Stimulated activated CD8-positive, alpha-beta memory T cell treated with anti-CD3 and anti-CD28 coated beads, Interleukin-12 subunit alpha, Interleukin-12 subunit beta, amount 100 ng/mL, for 4 hours (primary cell): ENCODE data around the gene TSPAN9.

Experiments used
- DNase-seq: peaks from one replicate; pipeline ENCODE4 v3.0.0-alpha.2; 2020; ENCODE audit warnings: low read depth

Gene TSPAN9

GRCh38 chr12:3316776-3317480 is 239.7 kb downstream of the TSPAN9 start:
- no peak for DNase-seq

GRCh38 chr12:3317481-3317815 is 240.3 kb downstream of the TSPAN9 start:
- DNase-seq, result no peak

- DNase-seq, result no peak
Measured at GRCh38 chr12:3317841-3318501, 240.8 kb downstream of the TSPAN9 start.

GRCh38 chr12:3319723-3320492 is 242.7 kb downstream of the TSPAN9 start:
- DNase-seq, result no peak

GRCh38 chr12:3320881-3321509 is 243.8 kb downstream of the TSPAN9 start:
- no peak for DNase-seq

- no peak for DNase-seq
Measured at GRCh38 chr12:3321881-3322280, 244.7 kb downstream of the TSPAN9 start.

- DNase-seq, result no peak
Measured at GRCh38 chr12:3323002-3323685, 246.0 kb downstream of the TSPAN9 start.

- no peak for DNase-seq
Measured at GRCh38 chr12:3325736-3326135, 248.6 kb downstream of the TSPAN9 start.

GRCh38 chr12:3326156-3326849 is 249.1 kb downstream of the TSPAN9 start:
- no peak for DNase-seq

GRCh38 chr12:3326850-3327780 is 249.9 kb downstream of the TSPAN9 start:
- no peak for DNase-seq

GRCh38 chr12:3328081-3328480 is 250.9 kb downstream of the TSPAN9 start:
- DNase-seq, result no peak

GRCh38 chr12:3328571-3328970 is 251.4 kb downstream of the TSPAN9 start:
- no peak for DNase-seq

GRCh38 chr12:3329361-3329760 is 252.2 kb downstream of the TSPAN9 start:
- DNase-seq, result no peak

GRCh38 chr12:3330976-3331510 is 253.9 kb downstream of the TSPAN9 start:
- DNase-seq, result no peak

- no peak for DNase-seq
Measured at GRCh38 chr12:3332188-3332587, 255.0 kb downstream of the TSPAN9 start.

GRCh38 chr12:3333583-3333982 is 256.4 kb downstream of the TSPAN9 start:
- DNase-seq, result no peak

GRCh38 chr12:3333991-3334391 is 256.8 kb downstream of the TSPAN9 start:
- DNase-seq, result no peak

GRCh38 chr12:3335078-3335487 is 257.9 kb downstream of the TSPAN9 start:
- DNase-seq, result no peak
